Measurements from ENCODE around the gene CYP2C9. TPM values are rescaled to one million over a fixed set of nuclear protein-coding genes. Genes with fewer than 3 reads are reported as not detected.

Gene CYP2C9
- total and polyA plus RNA-seq, 2 donors (not counting 1 experiment from before 2014, with no cell fraction given), result not detected

- POLR2A ChIA-PET, result no interaction called here
Measured at GRCh38 chr10:94997741-94998174, 59.3 kb downstream of the CYP2C9 start.

GRCh38 chr10:95026461-95026860 lies 88.0 kb downstream of the CYP2C9 start:
- ATAC-seq (ENCODE audit: low read depth), result no peak
- whole genome bisulfite sequencing (ENCODE audit: insufficient coverage), result 86% methylated on average over 2 of the region's 2 CpGs
- Histone ChIP-seq H3K4me2 (replicated peaks; ENCODE audit: low read depth, low read length, poor library complexity, severe bottlenecking) (no peak overlapping the region), H3K27me3 (replicated peaks in 1 of 4; ENCODE audit: control extremely low read depth in 1 of 4, control insufficient read depth in 3 of 4, insufficient read depth in 4 of 4, low read length in 3 of 4) (no peaks in the 10 kb centered on the region), H3K9me3 (ENCODE audit: control extremely low read depth in 1 of 3, control insufficient read depth in 2 of 3, insufficient read depth in 1 of 3, low read length in 2 of 3) (peaks cover 0 to 3% (median 0%) of the 10 kb centered on the region in 3 donors), H3K36me3 (replicated peaks in 1 of 2; ENCODE audit: control extremely low read depth in 1 of 2, control insufficient read depth in 1 of 2, extremely low read depth in 1 of 2, insufficient read depth in 2 of 2, low read length in 1 of 2) (no peaks in the 10 kb centered on the region), H3K9ac (ENCODE audit: low read length) (no peak overlapping the region), H3K27ac (ENCODE audit: low read length in 2 of 2) (no peak overlapping the region), H3K4me1 (ENCODE audit: control insufficient read depth in 2 of 2, insufficient read depth in 2 of 2, low read length in 2 of 2) (no peaks in the 10 kb centered on the region), H3K4me3 (ENCODE audit: control extremely low read depth in 1 of 5, extremely low read depth in 1 of 5, insufficient read depth in 1 of 5, low read depth in 2 of 5, low read length in 4 of 5) (no peak overlapping the region), H4K20me1 (ENCODE audit: control insufficient read depth, insufficient read depth, low read length, poor library complexity, severe bottlenecking) (no peaks in the 10 kb centered on the region), H2AFZ (ENCODE audit: insufficient read depth, low read depth, low read length, poor library complexity, severe bottlenecking) (no peak overlapping the region), H3K79me2 (ENCODE audit: control insufficient read depth, insufficient read depth, low read length) (no peaks in the 10 kb centered on the region)
- Mint-ChIP-seq H3K9me3 (ENCODE audit: insufficient read depth) (no peaks in the 10 kb centered on the region), H3K27ac (no peak overlapping the region), H3K27me3 (peaks cover 20% of the 10 kb centered on the region), H3K4me1 (no peaks in the 10 kb centered on the region), H3K4me3 (no peak overlapping the region)
- POLR2A ChIA-PET, result no interaction called here
- intact Hi-C loops (cut with micrococcal nuclease), result no loop called here
- CTCF ChIA-PET, result no interaction called here
- TF ChIP-seq CTCF (IDR thresholded peaks at IDR 0.05), result no peak
- TF ChIP-seq EZH2 (IDR thresholded peaks at IDR 0.05; ENCODE audit: borderline replicate concordance, insufficient read depth, low read depth, low read length, poor library complexity, severe bottlenecking), result no peak
- no peak for DNase-seq

More at GRCh38 chr10:94997741-94998174, 59.3 kb downstream of the CYP2C9 start:
- ATAC-seq (ENCODE audit: low read depth), result no peak
- H3K9me3 Mint-ChIP-seq (ENCODE audit: insufficient read depth), result no peaks in the 10 kb centered on the region
- Histone ChIP-seq H3K4me3 (ENCODE audit: control extremely low read depth in 1 of 5, extremely low read depth in 1 of 5, insufficient read depth in 1 of 5, low read depth in 2 of 5, low read length in 4 of 5) (no peak overlapping the region), H3K9me3 (ENCODE audit: control extremely low read depth in 1 of 3, control insufficient read depth in 2 of 3, insufficient read depth in 1 of 3, low read length in 2 of 3) (peaks cover 0 to 2% (median 0%) of the 10 kb centered on the region in 3 donors), H3K9ac (ENCODE audit: low read length) (no peak overlapping the region), H3K27ac (ENCODE audit: low read length in 2 of 2) (no peak overlapping the region), H3K79me2 (ENCODE audit: control insufficient read depth, insufficient read depth, low read length) (no peaks in the 10 kb centered on the region), H3K27me3 (replicated peaks in 1 of 4; ENCODE audit: control extremely low read depth in 1 of 4, control insufficient read depth in 3 of 4, insufficient read depth in 4 of 4, low read length in 3 of 4) (no peaks in the 10 kb centered on the region), H3K36me3 (replicated peaks in 1 of 2; ENCODE audit: control extremely low read depth in 1 of 2, control insufficient read depth in 1 of 2, extremely low read depth in 1 of 2, insufficient read depth in 2 of 2, low read length in 1 of 2) (no peaks in the 10 kb centered on the region), H2AFZ (ENCODE audit: insufficient read depth, low read depth, low read length, poor library complexity, severe bottlenecking) (no peak overlapping the region), H3K4me1 (ENCODE audit: control insufficient read depth in 2 of 2, insufficient read depth in 2 of 2, low read length in 2 of 2) (peaks cover 6 to 7% of the 10 kb centered on the region in 2 donors), H3K4me2 (replicated peaks; ENCODE audit: low read depth, low read length, poor library complexity, severe bottlenecking) (no peak overlapping the region), H4K20me1 (ENCODE audit: control insufficient read depth, insufficient read depth, low read length, poor library complexity, severe bottlenecking) (no peaks in the 10 kb centered on the region)
- DNase-seq, result no peak
- H3K27ac Mint-ChIP-seq, result no peak overlapping the region
- no peak overlapping the region for H3K4me3 Mint-ChIP-seq
- intact Hi-C loops (cut with micrococcal nuclease), result no loop called here
- CTCF ChIA-PET, result no interaction called here
- TF ChIP-seq EZH2 (IDR thresholded peaks at IDR 0.05; ENCODE audit: borderline replicate concordance, insufficient read depth, low read depth, low read length, poor library complexity, severe bottlenecking) (no peak), CTCF (IDR thresholded peaks at IDR 0.05) (no peak)
- peaks cover 11% of the 10 kb centered on the region for H3K27me3 Mint-ChIP-seq
- peaks cover 7% of the 10 kb centered on the region for H3K4me1 Mint-ChIP-seq
- WGBS (ENCODE audit: insufficient coverage), result 96% methylated on average over 6 of the region's 6 CpGs
